Bronchial epithelial cell (primary cell): ENCODE data around the gene MEI1. TPM values are rescaled to one million over a fixed set of nuclear protein-coding genes. Genes with fewer than 3 reads are reported as not detected.

ENCODE experiments used
- DNase-seq: peaks from one replicate; pipeline ENCODE4 v3.0.0-alpha.2; 2010; ENCODE audit warnings: low read depth
- FAIRE-seq: peaks from 2 replicates; lab custom pipeline; 2011; peaks lifted over from hg19 to GRCh38; lab: Jason Lieb, UNC
- H3K27me3 ChIP-seq: 2 replicates; pipeline ENCODE4 v1.5.1; 2011; ENCODE audit warnings: low read length; ENCODE audit not compliant: control insufficient read depth, insufficient read depth
- H3K36me3 ChIP-seq: 2 replicates; pipeline ENCODE4 v1.5.1; 2011; ENCODE audit warnings: low read length; ENCODE audit not compliant: control insufficient read depth, insufficient read depth
- H3K4me3 ChIP-seq: 2 replicates; pipeline ENCODE4 v1.5.1; 2011; ENCODE audit warnings: mild to moderate bottlenecking, low read depth, low read length, control low read depth
- CTCF ChIP-seq: IDR thresholded peaks from 2 replicates; pipeline ENCODE4 v1.5.1; 2011; ENCODE audit warnings: mild to moderate bottlenecking, moderate library complexity, low read length, control low read depth, inconsistent platforms; ENCODE audit not compliant: insufficient read depth, severe bottlenecking
- total RNA-seq: library from RNA; depleted of rRNA; stranded (reverse); fragments of >200 nt; gene quantifications from 2 replicates; pipeline ENCODE4 v1.2.1, GENCODE V29; 2014

Gene MEI1
- total RNA-seq, 1 donor from 2014 or later, result not detected

GRCh38 chr22:41844036-41844435 is 144.7 kb downstream of the MEI1 start:
- Histone ChIP-seq H3K27me3 (no peaks in the 10 kb centered on the region), H3K36me3 (peaks cover 6% of the 10 kb centered on the region), H3K4me3 (no peak overlapping the region)
- DNase-seq (no peak), FAIRE-seq (no peak)
- TF ChIP-seq CTCF, result no peak

- Histone ChIP-seq H3K4me3 (no peak overlapping the region), H3K27me3 (no peaks in the 10 kb centered on the region), H3K36me3 (peaks cover 7% of the 10 kb centered on the region)
- FAIRE-seq (no peak), DNase-seq (peak; percentile 63)
- no peak for TF ChIP-seq CTCF
Observed at GRCh38 chr22:41844513-41844912, 145.2 kb downstream of the MEI1 start.

- H3K4me3 ChIP-seq, result no peak overlapping the region
- no peaks in the 10 kb centered on the region for H3K27me3 ChIP-seq
- DNase-seq (no peak), FAIRE-seq (peak; percentile 75)
- no peak for TF ChIP-seq CTCF
- peaks cover 7% of the 10 kb centered on the region for H3K36me3 ChIP-seq
Observed at GRCh38 chr22:41845380-41846267, 146.3 kb downstream of the MEI1 start.

- Histone ChIP-seq H3K4me3 (no peak overlapping the region), H3K36me3 (peaks cover 9% of the 10 kb centered on the region), H3K27me3 (no peaks in the 10 kb centered on the region)
- no peak for FAIRE-seq
- no peak for TF ChIP-seq CTCF
- no peak for DNase-seq
Observed at GRCh38 chr22:41846268-41846987, 147.1 kb downstream of the MEI1 start.

- Histone ChIP-seq H3K36me3 (peaks cover 9% of the 10 kb centered on the region), H3K27me3 (no peaks in the 10 kb centered on the region), H3K4me3 (no peak overlapping the region)
- no peak for TF ChIP-seq CTCF
- FAIRE-seq (no peak), DNase-seq (no peak)
Observed at GRCh38 chr22:41847300-41847699, 148.0 kb downstream of the MEI1 start.
